ENCODE results near the gene ETFB. TPM values are rescaled to one million over a fixed set of nuclear protein-coding genes. Genes with fewer than 3 reads are reported as not detected.

ETFB gene
- total and polyA plus RNA-seq, 10 of the 15 experiments (the other 5 are each of a cell fraction or from before 2014, with no cell fraction given), result 15.1 to 166 (median 87.8) TPM

- no peak overlapping the region for H3K27ac ChIP-seq (ENCODE audit: control insufficient read depth, insufficient read depth)
- ATAC-seq (no peak), FAIRE-seq (no peak), DNase-seq (ENCODE audit: low read depth, low spot score) (no peak)
- ChIA-PET POLR2A (no interaction called here), SMC1A (ENCODE audit: uncharacterized antibody, unreplicated experiment) (interaction anchor here (0.6 to 1.6 kb wide), 3 partner anchors 34 to 52 kb away, joined by 3 to 4 read pairs (median 3); no protein-coding TSS in a partner anchor), RAD21 (ENCODE audit: unreplicated experiment) (interaction anchor here (1.2 to 1.8 kb wide), 4 partner anchors 25 to 65 kb away, joined by 3 to 8 read pairs (median 6); no protein-coding TSS in a partner anchor), CTCF (interaction anchor here (0.7 to 5.1 kb wide), 11 partner anchors 12 to 98 kb away, joined by 3 to 47 read pairs (median 4); partner anchors contain the start of genes C19orf84 and ETFB)
- H2AFZ ChIP-seq (ENCODE audit: control insufficient read depth, low read depth, low read length), result no peak overlapping the region
- H3K9me3 ChIP-seq (replicated peaks; ENCODE audit: control insufficient read depth, insufficient read depth, low read length), result no peaks in the 10 kb centered on the region
- H3K9ac ChIP-seq (ENCODE audit: control insufficient read depth, insufficient read depth, low read length), result no peak overlapping the region
- H3K27me3 ChIP-seq (replicated peaks in 1 of 2; ENCODE audit: control insufficient read depth in 2 of 2, insufficient read depth in 2 of 2, low read length in 1 of 2), result no peaks in the 10 kb centered on the region
- H3K36me3 ChIP-seq (ENCODE audit: control insufficient read depth in 2 of 2, insufficient read depth in 2 of 2, low read length in 1 of 2), result no peaks in the 10 kb centered on the region; a peak in 1 of 4 replicates
- peaks cover 21% of the 10 kb centered on the region for H3K4me1 ChIP-seq (ENCODE audit: control insufficient read depth, insufficient read depth, low read length)
- in situ Hi-C loops (cut with MboI) (no loop called here), intact Hi-C loops (cut with micrococcal nuclease; ENCODE audit: unreplicated experiment) (no loop called here)
- no peak overlapping the region for H3K4me2 ChIP-seq (ENCODE audit: control insufficient read depth, insufficient read depth)
- no peak overlapping the region for H3K4me3 ChIP-seq
- 90% methylated on average over 8 of the region's 9 CpGs for WGBS (ENCODE audit: insufficient coverage, insufficient replicate concordance, low lambda C conversion rate, missing lambda C conversion rate)
- no peaks in the 10 kb centered on the region for H3K79me2 ChIP-seq (ENCODE audit: control insufficient read depth, insufficient read depth, low read length)
- no peaks in the 10 kb centered on the region for H4K20me1 ChIP-seq (ENCODE audit: control insufficient read depth, insufficient read depth)
- no TSS peak for BruUV-seq (replicated peaks)
- TF ChIP-seq TCF7 (IDR thresholded peaks at IDR 0.05; ENCODE audit: borderline replicate concordance) (no peak), MEF2A (IDR thresholded peaks at IDR 0.05; ENCODE audit: insufficient read depth, low read depth, low read length) (no peak), HSF1 (IDR thresholded peaks at IDR 0.05; ENCODE audit: low read depth, low read length) (no peak), CHD4 (IDR thresholded peaks at IDR 0.05) (no peak), RAD21 (IDR thresholded peaks at IDR 0.05; ENCODE audit: insufficient read depth, low read depth, low read length) (no peak), MYB (IDR thresholded peaks at IDR 0.05; ENCODE audit: borderline replicate concordance, low read depth, low read length) (no peak), ZNF274 (IDR thresholded peaks at IDR 0.05; ENCODE audit: insufficient read depth, insufficient read length) (no peak), NKRF (conservative IDR thresholded peaks at IDR 0.05) (no peak), KAT2A (conservative IDR thresholded peaks at IDR 0.05; ENCODE audit: control insufficient read depth, low read depth, low read length) (no peak), E2F8 (IDR thresholded peaks at IDR 0.05; ENCODE audit: low read depth, partially characterized antibody) (no peak), PBX3 (IDR thresholded peaks at IDR 0.05; ENCODE audit: insufficient replicate concordance, low read depth, low read length) (no peak), HDAC2 (IDR thresholded peaks at IDR 0.05) (no peak), EP300 (IDR thresholded peaks at IDR 0.05; ENCODE audit: borderline replicate concordance in 1 of 2, control insufficient read depth in 1 of 2, low read depth in 2 of 2, low read length in 2 of 2) (no peak), GABPA (IDR thresholded peaks at IDR 0.05; ENCODE audit: low read depth) (no peak)
These were observed 23.3 kb downstream of the ETFB start for GRCh38 chr19:51342631-51343569.
